GM12892 (cell line): ENCODE results near the gene MVB12B.

Experiments
- POLR2AphosphoS5 ChIP-seq: IDR thresholded peaks from 2 replicates; pipeline ENCODE4 v1.6.1; 2011; ENCODE audit warnings: low read depth, low read length, control low read depth
- TAF1 ChIP-seq: IDR thresholded peaks from 2 replicates; pipeline ENCODE4 v1.6.1; 2011; ENCODE audit warnings: low read depth, mild to moderate bottlenecking, control low read depth, low read length, borderline replicate concordance

- no peak for TF ChIP-seq POLR2AphosphoS5
- no peak for TF ChIP-seq TAF1
These were observed 162.3 kb downstream of the MVB12B start for GRCh38 chr9:126488881-126489404.
